ENCODE results near the gene OSBPL9.

DNA sequence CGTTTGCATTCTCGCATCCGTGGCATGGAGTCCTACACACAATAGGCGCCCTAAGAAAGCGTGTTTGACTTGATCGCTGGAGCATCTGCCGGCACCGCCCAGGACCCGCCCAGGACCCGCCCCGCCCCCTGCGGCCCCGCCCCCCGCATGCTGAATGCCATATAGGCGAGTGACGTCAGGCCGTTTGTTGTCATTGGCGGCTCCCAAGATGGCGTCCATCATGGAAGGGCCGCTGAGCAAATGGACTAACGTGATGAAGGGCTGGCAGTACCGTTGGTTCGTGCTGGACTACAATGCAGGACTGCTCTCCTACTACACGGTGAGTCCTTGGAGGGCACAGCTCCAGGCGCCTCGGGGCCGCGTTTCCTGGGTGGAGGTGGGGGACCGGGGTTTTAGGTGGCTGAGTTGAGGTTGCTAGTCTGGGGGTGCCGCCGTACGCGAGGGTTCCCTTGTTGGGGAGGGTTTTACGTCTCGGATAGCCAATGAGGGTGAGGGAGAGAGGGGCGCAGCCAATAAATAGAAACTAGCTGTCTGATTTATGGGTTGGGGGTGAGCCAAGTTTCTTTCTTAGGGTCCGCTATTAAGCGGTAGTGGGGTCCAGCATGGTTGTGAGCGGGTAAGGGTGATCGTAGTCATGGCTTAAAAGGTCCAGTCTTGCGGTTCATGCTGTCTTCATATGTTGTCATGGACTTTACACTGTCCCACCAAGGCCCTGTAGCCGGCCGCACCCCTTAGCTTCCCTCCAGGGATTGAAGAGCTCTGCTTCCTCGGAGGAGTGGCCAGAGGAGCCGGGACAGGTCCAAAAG lies at the start of gene OSBPL9:
- TF ChIP-seq ADNP (tag; IDR thresholded peaks at IDR 0.05) (no peak), HMGN3 (IDR thresholded peaks at IDR 0.05; ENCODE audit: borderline replicate concordance, extremely low read depth, insufficient read length, low read depth, low read length) (no peak), TAF9B (IDR thresholded peaks at IDR 0.05; ENCODE audit: partially characterized antibody) (peak; percentile 88), HMG20B (CRISPR knock-in tag; IDR thresholded peaks at IDR 0.05) (no peak), ZBTB49 (CRISPR knock-in tag; IDR thresholded peaks at IDR 0.05; ENCODE audit: borderline replicate concordance) (0 out of 2 replicates have a peak, but pooled peaks have one; percentile 38), TEAD4 (IDR thresholded peaks at IDR 0.05; ENCODE audit: low read length) (0 out of 2 replicates have a peak, but pooled peaks have one; percentile 6), TEAD4 (CRISPR knock-in tag; IDR thresholded peaks at IDR 0.05; ENCODE audit: borderline replicate concordance) (no peak), CHD2 (IDR thresholded peaks at IDR 0.05; ENCODE audit: low read depth, low read length) (no peak), RREB1 (CRISPR knock-in tag; IDR thresholded peaks at IDR 0.05) (no peak), SP1 (CRISPR knock-in tag; IDR thresholded peaks at IDR 0.05) (peak; percentile 71; the same call in 1 of the 2 replicates), ESRRA (IDR thresholded peaks at IDR 0.05; ENCODE audit: borderline replicate concordance, low read depth) (no peak)
- TF ChIP-seq, protein P1, sequence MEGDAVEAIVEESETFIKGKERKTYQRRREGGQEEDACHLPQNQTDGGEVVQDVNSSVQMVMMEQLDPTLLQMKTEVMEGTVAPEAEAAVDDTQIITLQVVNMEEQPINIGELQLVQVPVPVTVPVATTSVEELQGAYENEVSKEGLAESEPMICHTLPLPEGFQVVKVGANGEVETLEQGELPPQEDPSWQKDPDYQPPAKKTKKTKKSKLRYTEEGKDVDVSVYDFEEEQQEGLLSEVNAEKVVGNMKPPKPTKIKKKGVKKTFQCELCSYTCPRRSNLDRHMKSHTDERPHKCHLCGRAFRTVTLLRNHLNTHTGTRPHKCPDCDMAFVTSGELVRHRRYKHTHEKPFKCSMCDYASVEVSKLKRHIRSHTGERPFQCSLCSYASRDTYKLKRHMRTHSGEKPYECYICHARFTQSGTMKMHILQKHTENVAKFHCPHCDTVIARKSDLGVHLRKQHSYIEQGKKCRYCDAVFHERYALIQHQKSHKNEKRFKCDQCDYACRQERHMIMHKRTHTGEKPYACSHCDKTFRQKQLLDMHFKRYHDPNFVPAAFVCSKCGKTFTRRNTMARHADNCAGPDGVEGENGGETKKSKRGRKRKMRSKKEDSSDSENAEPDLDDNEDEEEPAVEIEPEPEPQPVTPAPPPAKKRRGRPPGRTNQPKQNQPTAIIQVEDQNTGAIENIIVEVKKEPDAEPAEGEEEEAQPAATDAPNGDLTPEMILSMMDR (IDR thresholded peaks at IDR 0.05 in 2 of 3, conservative IDR thresholded peaks at IDR 0.05 in 1 of 3; ENCODE audit: insufficient read depth in 2 of 3, low read depth in 1 of 3, low read length in 3 of 3), result no peak; a peak in 1 of 6 replicates
- TF ChIP-seq, protein P2, sequence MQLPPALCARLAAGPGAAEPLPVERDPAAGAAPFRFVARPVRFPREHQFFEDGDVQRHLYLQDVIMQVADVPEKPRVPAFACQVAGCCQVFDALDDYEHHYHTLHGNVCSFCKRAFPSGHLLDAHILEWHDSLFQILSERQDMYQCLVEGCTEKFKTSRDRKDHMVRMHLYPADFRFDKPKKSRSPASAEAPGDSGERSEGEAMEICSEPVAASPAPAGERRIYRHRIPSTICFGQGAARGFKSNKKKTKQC (CRISPR knock-in tag; IDR thresholded peaks at IDR 0.05), result no peak
